ENCODE data around the gene LPAR1.

LPAR1 gene

GRCh38 chr9:110996436-110997220 lies 41.6 kb downstream of the LPAR1 start:
- DNase-seq, result no peak

- no peak for DNase-seq
Observed at GRCh38 chr9:110995420-110996340, 42.6 kb downstream of the LPAR1 start.

- no peak for DNase-seq
Observed at GRCh38 chr9:110994771-110995241, 43.5 kb downstream of the LPAR1 start.

DNA sequence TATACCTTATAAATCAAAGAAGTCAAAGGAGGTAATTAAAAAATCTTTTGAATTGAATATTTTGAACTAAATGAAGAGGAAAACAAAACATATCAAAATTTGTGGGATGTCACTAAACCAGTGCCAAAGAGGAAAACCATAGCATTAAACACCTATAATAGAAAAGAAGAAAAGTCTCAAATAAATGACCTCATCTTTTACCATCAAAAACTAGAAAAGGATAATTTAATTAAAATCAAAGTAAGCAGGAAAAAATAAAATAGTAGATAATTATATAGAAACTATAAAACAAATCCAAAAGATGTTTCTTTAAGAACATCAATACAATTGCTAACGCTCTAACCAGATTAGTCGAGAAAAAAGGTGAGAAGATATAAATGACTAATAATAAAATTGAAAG lies 47.8 kb downstream of the LPAR1 start:
- DNase-seq, result no peak

GRCh38 chr9:110986529-110986928 lies 51.7 kb downstream of the LPAR1 start:
- no peak for DNase-seq

- no peak for DNase-seq
Observed at GRCh38 chr9:110984890-110985437, 53.3 kb downstream of the LPAR1 start.

DNA sequence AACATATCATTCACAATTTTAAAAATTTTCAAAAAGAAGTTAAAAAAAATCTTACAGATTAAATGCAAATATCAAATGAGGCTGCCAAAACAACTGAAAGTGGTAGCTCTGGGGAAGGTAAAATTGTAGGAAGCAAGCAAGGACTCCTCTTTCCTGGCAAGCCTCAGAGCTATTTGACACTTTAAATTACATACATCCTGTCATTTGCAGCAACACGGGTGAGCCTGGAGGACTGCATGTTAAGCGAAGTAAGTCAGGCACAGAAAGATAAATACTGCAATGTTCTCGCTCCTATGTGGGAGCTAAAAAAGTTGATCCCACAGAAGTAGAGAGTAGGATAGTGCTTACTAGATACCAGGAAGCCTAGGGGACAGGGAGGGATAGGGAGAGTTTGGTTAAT lies 58.0 kb downstream of the LPAR1 start:
- no peak for DNase-seq

- no peak for DNase-seq
Observed at GRCh38 chr9:110979636-110980035, 58.6 kb downstream of the LPAR1 start.

DNA sequence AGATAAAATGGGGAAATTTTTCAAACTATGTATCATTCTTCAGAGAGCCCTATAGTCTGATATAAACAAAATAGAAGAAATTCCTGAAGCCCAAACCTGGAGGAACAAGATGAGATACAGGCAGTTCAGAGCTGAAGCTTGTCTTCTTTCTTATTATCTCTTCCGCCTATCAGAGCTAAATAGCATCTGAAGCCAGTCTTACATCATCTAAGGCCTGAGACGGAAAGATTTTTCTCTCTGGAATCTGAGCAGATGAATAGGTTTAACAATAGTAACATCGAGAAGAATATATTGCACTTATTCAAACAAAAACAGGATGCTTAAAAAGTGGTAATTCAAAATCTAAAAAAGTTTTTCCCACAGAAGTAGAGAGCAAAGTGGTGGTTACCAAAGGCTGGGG lies 59.8 kb downstream of the LPAR1 start:
- no peak for DNase-seq

GRCh38 chr9:110977259-110977709 lies 61.0 kb downstream of the LPAR1 start:
- no peak for DNase-seq

DNA sequence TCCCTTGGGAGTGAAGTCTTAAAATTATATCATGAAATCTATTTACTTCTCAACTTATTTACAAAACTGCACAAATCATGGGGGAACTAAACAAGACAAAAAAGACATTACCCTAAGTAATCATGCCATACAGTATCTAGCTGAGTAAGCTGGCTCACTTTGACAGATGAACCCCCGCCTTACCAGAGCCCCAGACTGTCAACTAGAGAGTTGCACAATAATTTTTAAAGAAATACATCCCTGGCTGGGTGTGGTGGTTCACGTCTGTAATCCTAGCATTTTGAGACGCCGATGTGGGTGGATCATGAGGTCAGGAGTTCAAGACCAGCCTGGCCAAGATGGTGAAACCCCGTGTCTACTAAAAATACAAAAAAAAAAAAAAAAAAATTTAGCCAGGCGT lies 62.3 kb downstream of the LPAR1 start:
- DNase-seq, result no peak

GRCh38 chr9:110975278-110975677 lies 63.0 kb downstream of the LPAR1 start:
- DNase-seq, result no peak

DNA sequence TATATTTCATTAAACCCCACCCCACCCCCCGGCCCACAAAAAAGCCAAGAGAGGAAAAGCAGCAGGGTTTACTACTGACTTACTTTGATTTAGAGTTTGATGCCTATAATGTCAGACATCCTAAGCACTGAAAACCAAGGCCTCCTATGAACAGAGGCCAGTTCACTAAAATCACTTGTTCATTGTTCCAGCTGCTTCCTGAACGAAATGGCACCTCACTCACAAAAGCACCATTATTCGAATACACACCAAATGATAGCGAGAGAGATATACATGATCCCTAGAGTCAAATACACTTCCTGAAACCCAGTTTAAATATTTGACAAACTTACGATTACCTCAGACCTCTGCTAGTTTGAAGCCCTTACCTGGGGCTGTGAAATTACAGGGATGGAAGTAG lies 66.6 kb downstream of the LPAR1 start:
- no peak for DNase-seq

DNA sequence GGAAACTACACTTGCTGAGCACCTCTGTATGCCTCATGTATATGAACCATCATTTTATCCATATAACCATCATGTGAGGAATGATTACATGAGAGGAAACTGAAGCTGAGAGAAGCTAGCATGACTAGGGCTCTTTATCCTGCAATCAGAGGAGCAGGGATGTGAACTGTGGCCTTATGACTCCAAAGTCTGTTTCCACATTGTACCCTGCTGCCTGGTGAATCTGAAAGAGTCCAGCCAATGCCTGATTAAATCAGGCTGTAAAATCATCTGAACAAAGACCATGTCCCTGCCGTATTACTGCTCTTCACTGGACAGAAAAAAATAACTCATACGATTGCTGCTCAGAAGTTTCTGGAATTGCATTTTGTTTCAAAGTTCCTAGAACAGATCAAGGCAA lies 67.0 kb downstream of the LPAR1 start:
- DNase-seq, result no peak

DNA sequence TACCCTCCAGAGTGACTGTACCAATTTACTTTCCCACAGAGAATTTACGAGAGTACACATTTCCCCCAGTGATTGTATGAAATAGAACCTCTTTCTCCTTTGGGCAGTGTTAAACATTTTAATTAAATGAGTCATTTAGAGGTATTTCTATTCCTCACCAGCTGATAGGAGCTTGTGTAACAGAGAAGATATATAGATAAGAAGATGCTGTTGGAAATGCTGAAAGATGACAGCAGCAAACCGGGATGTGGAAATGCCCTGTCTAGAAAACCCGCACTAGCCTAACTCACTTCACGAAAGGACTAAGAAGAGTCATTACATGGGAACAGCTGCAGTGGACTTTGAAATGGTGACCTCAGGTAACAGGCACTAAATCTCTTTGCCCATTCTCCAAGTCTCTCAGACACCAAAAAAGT lies 68.3 kb downstream of the LPAR1 start:
- no peak for DNase-seq

GRCh38 chr9:110968096-110968495 lies 70.2 kb downstream of the LPAR1 start:
- DNase-seq, result no peak

DNA sequence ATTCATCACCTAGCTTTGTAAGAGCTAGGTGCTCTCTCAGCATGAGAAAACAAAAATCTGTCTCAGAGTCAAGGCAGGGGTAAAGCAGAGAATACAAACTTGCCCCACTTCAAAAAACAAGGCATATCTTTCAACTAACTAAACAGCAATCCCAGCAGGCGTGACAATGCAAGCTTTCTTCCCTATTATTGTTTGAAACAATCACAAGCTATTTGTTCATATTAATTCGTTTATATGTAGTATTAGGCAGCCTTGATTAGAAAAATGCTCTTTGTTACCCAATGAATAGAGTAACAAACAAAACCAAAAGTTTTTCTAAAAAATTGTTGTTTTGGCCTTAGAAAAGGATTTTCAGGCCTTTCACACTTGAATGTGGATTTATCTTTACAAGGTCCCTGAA lies 71.1 kb downstream of the LPAR1 start:
- DNase-seq, result no peak

GRCh38 chr9:110960288-110960687 lies 78.0 kb downstream of the LPAR1 start:
- DNase-seq, result no peak

GRCh38 chr9:110958847-110959246 lies 79.4 kb downstream of the LPAR1 start:
- no peak for DNase-seq

DNA sequence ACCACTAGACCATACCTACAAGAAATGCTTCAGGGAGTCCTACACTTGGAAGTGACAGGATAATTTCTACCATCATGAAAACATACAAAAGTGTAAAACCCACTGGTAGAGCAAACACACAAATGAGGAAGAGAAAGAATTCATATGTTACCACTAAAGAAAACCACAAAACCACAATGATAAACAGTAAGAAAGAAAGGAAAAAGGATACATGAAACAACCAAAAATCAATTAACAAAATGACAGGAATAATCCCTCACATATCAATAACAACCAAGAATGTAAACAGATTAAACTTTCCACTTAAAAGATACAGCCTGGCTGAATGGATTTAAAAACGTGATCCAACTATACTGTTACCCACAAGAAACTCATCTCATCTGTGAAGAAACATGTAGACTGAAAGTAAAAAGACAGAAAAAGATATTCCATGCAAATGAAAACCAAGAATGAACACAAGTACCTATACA lies 83.4 kb downstream of the LPAR1 start:
- DNase-seq, result no peak

DNA sequence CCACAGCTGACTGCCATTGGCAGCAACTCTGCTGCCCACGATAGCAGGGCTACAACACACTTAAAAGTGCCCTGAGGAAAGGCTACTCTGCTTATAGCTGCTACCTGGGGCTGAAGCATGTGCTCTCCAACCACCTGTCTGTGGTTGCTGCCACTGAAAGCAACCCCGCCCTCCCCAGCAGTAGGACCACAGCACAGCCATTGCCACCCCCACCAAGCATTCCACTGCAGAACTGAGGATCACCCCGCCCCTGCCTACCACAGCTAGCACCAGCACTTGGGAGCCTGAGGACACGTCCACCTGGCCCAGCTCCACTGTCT lies 85.8 kb downstream of the LPAR1 start:
- no peak for DNase-seq

- no peak for DNase-seq
Observed at GRCh38 chr9:110951805-110952539, 86.3 kb downstream of the LPAR1 start.

Data from activated CD4-positive, alpha-beta T cell treated with anti-CD3 and anti-CD28 coated beads, Interleukin-2, amount 50 U/mL, for 16 hours (primary cell).